Breast epithelium (tissue), 3 donors: ENCODE data around the gene CLK2.

ENCODE experiments used
- CTCF ChIP-seq, 3 donors: fragments of 450-650 bp; IDR thresholded peaks; one replicate each; pipeline ENCODE4 v1.5.1; 2016 to 2017; ENCODE audit warnings: antibody characterized with exemption in 3 of 3, mild to moderate bottlenecking in 3 of 3, moderate library complexity in 3 of 3
- POLR2A ChIP-seq: fragments of 450-650 bp; IDR thresholded peaks from one replicate; pipeline ENCODE4 v1.6.1; 2016; ENCODE audit warnings: antibody characterized with exemption, mild to moderate bottlenecking, moderate library complexity
- POLR2AphosphoS5 ChIP-seq, 3 donors: sonication (generic); formaldehyde crosslinking; IDR thresholded peaks; one replicate each; pipeline ENCODE4 v1.6.1; 2017; ENCODE audit warnings: antibody characterized with exemption in 3 of 3

GRCh38 chr1:155228096-155228427 is 45.2 kb downstream of the CLK2 start:
- TF ChIP-seq CTCF (IDR thresholded peaks at IDR 0.05) (no peak), POLR2A (no peak), POLR2AphosphoS5 (IDR thresholded peaks at IDR 0.05) (no peak)
